ENCODE data around the gene PROCA1. TPM values are rescaled to one million over a fixed set of nuclear protein-coding genes. Genes with fewer than 3 reads are reported as not detected.
"Not testable (repeated sequence)": the region's sequence is repeated elsewhere in the genome, so short reads cannot be mapped to it uniquely, and the experiment has no call there.

Gene PROCA1
- total RNA-seq, 1 experiment from 2014 or later: 2.7 TPM

DNA sequence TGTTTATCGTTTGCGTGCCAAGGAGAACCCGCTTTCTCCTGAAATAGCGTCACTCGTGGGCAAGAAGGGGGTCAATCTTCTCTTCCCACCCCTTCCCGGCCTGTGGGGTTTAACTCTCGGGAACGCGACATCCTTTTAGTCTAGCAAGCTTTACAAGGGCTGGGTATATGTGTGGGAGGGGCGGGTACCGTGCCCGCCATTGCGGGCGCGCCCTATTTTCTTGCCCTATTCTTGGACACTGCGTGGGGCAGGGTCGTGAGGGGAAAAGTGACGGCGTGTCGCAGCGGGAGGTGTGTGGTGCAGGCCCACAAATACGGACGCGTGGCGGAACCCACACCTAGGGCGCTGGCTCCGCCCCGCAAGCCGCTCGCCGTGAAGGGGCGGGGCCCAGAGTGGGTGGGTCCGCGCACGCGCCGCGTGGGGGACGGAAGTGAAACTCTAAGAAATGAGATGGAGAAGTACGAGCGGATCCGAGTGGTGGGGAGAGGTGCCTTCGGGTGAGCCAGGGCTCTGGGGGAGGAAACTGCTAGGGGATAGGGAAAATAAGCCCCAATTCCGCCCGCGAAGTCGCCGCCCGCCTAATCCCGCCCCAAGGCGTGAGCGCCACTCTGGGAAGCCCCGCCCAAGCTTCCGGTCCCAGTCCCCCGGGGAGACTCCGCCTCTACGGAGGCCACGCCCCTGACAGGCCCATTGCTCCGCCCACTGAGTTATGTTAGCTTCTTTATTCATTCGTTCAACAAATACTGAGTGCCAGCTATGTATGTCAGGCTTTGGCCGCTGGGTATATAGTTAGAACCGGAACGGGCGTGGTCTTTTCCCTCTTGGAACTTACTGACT is 16.9 kb upstream of the PROCA1 start, which contains the start of gene NEK8:
TSS of gene NEK8 (plus strand) at position 425 of the 837 bp plus-strand sequence. CDS start at position 451, 26 bp downstream.
- Histone ChIP-seq H3K9ac (ENCODE audit: low read length) (peak within 1 kb of the TSS; percentile 77), H3K4me3 (ENCODE audit: low read length) (peak within 1 kb of the TSS; percentile 81), H3K4me1 (ENCODE audit: low read length) (peaks cover 41% of the 10 kb centered on the region), H3K27me3 (ENCODE audit: low read length) (no peaks in the 10 kb centered on the region), H3K9me3 (ENCODE audit: low read length) (no peaks in the 10 kb centered on the region), H3K9me2 (replicated peaks; ENCODE audit: insufficient read depth, low read length) (no peaks in the 10 kb centered on the region), H3K79me2 (ENCODE audit: low read length) (no peaks in the 10 kb centered on the region), H3K36me3 (ENCODE audit: insufficient read depth, low read length) (peaks cover 4% of the 10 kb centered on the region; the same call in 1 of the 2 replicates), H3K27ac (ENCODE audit: low read length) (peak within 1 kb of the TSS; percentile 85), H3K4me2 (ENCODE audit: low read depth, low read length, poor library complexity, severe bottlenecking) (peak within 1 kb of the TSS; percentile 94), H2AFZ (ENCODE audit: low read length) (peak within 1 kb of the TSS; percentile 90), H4K20me1 (ENCODE audit: insufficient read depth, low read depth, low read length) (0 out of 2 replicates have a peak, but pooled peaks cover under 1% of the 10 kb centered on the region)
- peak; percentile 97 for DNase-seq

- peak; percentile 97 for DNase-seq
- peaks cover 59% of the 10 kb centered on the region for H3K4me1 ChIP-seq (ENCODE audit: low read length)
- H2AFZ ChIP-seq (ENCODE audit: low read length): peak overlapping the region; percentile 95; the same call in 1 of the 2 replicates
- H3K36me3 ChIP-seq (ENCODE audit: insufficient read depth, low read length): peaks cover 20% of the 10 kb centered on the region
- H3K4me3 ChIP-seq (ENCODE audit: low read length): peak overlapping the region; percentile 81
- H4K20me1 ChIP-seq (ENCODE audit: insufficient read depth, low read depth, low read length): peaks cover 15% of the 10 kb centered on the region; the same call in 1 of the 2 replicates
- no peaks in the 10 kb centered on the region for H3K27me3 ChIP-seq (ENCODE audit: low read length)
- H3K4me2 ChIP-seq (ENCODE audit: low read depth, low read length, poor library complexity, severe bottlenecking): peak overlapping the region; percentile 94
- H3K79me2 ChIP-seq (ENCODE audit: low read length): peaks cover 8% of the 10 kb centered on the region
- no peaks in the 10 kb centered on the region for H3K9me2 ChIP-seq (replicated peaks; ENCODE audit: insufficient read depth, low read length)
- no peaks in the 10 kb centered on the region for H3K9me3 ChIP-seq (ENCODE audit: low read length)
- H3K9ac ChIP-seq (ENCODE audit: low read length): peak overlapping the region; percentile 77
- peak overlapping the region; percentile 85 for H3K27ac ChIP-seq (ENCODE audit: low read length)
Measured at GRCh38 chr17:28726627-28727491, 15.2 kb upstream of the PROCA1 start.

DNA sequence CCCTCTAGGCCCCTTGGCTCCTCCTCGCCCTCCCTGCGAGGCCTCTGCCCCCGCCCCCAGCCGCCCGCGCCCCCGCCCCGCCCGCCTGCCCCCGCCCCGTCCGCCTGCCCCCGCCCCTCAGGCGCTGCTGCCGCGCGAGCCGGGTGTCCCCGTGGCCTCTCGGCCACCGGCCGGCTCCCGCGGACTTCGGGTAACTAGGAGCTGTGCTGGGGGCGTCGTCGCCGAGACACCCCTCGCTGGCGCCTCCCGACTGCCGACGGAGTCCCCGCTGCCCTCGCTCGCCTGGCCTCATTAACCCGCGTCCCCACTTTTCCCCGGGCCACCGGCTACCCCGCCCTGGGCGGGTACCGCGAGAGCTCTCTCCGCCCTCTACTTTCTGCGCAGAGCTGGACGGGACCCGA is 14.5 kb upstream of the PROCA1 start, which contains the start of gene TLCD1:
TSS of gene TLCD1 (minus strand) at position 8 of the 401 bp plus-strand sequence. CDS start 136 bp downstream, outside the sequence.
- H2AFZ ChIP-seq (ENCODE audit: low read length): peak within 1 kb of the TSS; percentile 95; the same call in 1 of the 2 replicates
- H4K20me1 ChIP-seq (ENCODE audit: insufficient read depth, low read depth, low read length): peaks cover 21% of the 10 kb centered on the region; the same call in 1 of the 2 replicates
- peak within 1 kb of the TSS; percentile 94 for H3K4me2 ChIP-seq (ENCODE audit: low read depth, low read length, poor library complexity, severe bottlenecking)
- H3K79me2 ChIP-seq (ENCODE audit: low read length): peaks cover 14% of the 10 kb centered on the region
- H3K9ac ChIP-seq (ENCODE audit: low read length): peak within 1 kb of the TSS; percentile 77
- peak; percentile 94 for DNase-seq
- peaks cover 65% of the 10 kb centered on the region for H3K4me1 ChIP-seq (ENCODE audit: low read length)
- no peaks in the 10 kb centered on the region for H3K27me3 ChIP-seq (ENCODE audit: low read length)
- peak within 1 kb of the TSS; percentile 81 for H3K4me3 ChIP-seq (ENCODE audit: low read length)
- H3K27ac ChIP-seq (ENCODE audit: low read length): peak within 1 kb of the TSS; percentile 85
- peaks cover 26% of the 10 kb centered on the region for H3K36me3 ChIP-seq (ENCODE audit: insufficient read depth, low read length)
- H3K9me3 ChIP-seq (ENCODE audit: low read length): no peaks in the 10 kb centered on the region
- no peaks in the 10 kb centered on the region for H3K9me2 ChIP-seq (replicated peaks; ENCODE audit: insufficient read depth, low read length)

DNA sequence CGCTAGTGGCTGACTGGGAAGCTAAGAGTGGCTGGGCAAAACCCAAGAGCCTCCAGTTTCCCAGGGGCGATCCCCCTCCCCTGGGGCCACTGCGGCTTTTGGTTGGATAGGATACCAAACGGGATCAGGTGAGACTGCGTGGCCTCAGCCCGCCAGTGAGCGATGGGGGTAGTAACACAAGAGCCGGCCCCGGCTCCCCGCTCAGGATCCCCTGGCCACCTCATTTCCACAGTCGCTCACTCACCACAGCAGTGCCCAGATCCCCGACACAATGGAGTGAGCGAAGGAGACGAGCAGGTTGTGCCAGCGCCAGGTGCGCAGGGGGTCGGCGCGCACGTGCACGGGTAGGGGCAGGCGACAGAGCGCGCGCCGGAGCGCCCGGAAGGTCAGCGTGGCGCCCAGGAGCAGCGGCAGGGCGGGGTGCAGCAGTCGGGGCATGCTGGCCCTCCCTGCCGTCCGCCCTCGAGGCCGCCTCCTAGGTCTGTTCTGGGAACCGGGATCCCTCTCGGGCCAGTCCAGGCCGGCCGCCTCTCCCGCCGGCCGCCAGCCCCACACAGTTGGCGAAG is 14.1 kb upstream of the PROCA1 start:
- peaks cover 26% of the 10 kb centered on the region; the same call in 1 of the 2 replicates for H4K20me1 ChIP-seq (ENCODE audit: insufficient read depth, low read depth, low read length)
- peak overlapping the region; percentile 73 for H3K27ac ChIP-seq (ENCODE audit: low read length)
- peak; percentile 92 for DNase-seq
- H3K27me3 ChIP-seq (ENCODE audit: low read length): no peaks in the 10 kb centered on the region
- peak overlapping the region; percentile 70 for H3K4me2 ChIP-seq (ENCODE audit: low read depth, low read length, poor library complexity, severe bottlenecking)
- no peaks in the 10 kb centered on the region for H3K9me3 ChIP-seq (ENCODE audit: low read length)
- no peaks in the 10 kb centered on the region for H3K9me2 ChIP-seq (replicated peaks; ENCODE audit: insufficient read depth, low read length)
- H3K79me2 ChIP-seq (ENCODE audit: low read length): peaks cover 19% of the 10 kb centered on the region
- no peak overlapping the region for H2AFZ ChIP-seq (ENCODE audit: low read length)
- peaks cover 66% of the 10 kb centered on the region for H3K4me1 ChIP-seq (ENCODE audit: low read length)
- H3K9ac ChIP-seq (ENCODE audit: low read length): peak overlapping the region; percentile 77
- H3K36me3 ChIP-seq (ENCODE audit: insufficient read depth, low read length): peaks cover 31% of the 10 kb centered on the region
- H3K4me3 ChIP-seq (ENCODE audit: low read length): peak overlapping the region; percentile 65

DNA sequence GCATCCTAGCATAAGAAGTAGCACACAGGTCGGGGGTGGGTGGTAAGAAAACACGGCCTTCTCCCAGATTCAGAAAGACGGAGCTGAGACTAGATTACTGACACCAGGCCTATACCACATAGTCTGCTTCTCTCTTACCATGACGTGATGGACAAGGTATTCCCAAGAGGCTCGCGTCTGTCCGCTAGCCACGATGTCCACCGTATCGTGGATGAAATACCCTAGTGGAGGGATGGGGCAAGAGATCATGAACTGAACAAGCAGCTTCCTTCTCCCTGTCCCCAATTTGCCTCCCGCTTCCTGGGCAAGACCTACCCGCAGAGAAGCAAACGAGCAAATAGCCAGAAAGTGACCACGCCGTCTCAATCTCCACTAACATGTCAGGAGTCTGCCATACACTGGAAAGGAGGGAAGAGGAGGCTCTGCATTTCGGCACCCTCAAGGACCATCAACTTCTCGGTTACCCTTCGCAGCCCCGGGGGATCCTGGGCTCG is 13.5 kb upstream of the PROCA1 start:
- DNase-seq: peak; percentile 88
- H3K4me3 ChIP-seq (ENCODE audit: low read length): peak overlapping the region; percentile 65
- no peaks in the 10 kb centered on the region for H3K9me2 ChIP-seq (replicated peaks; ENCODE audit: insufficient read depth, low read length)
- peaks cover 66% of the 10 kb centered on the region for H3K4me1 ChIP-seq (ENCODE audit: low read length)
- H2AFZ ChIP-seq (ENCODE audit: low read length): no peak overlapping the region
- peaks cover 24% of the 10 kb centered on the region for H3K79me2 ChIP-seq (ENCODE audit: low read length)
- H3K36me3 ChIP-seq (ENCODE audit: insufficient read depth, low read length): peaks cover 35% of the 10 kb centered on the region
- H3K9ac ChIP-seq (ENCODE audit: low read length): peak overlapping the region; percentile 77
- peak overlapping the region; percentile 70 for H3K4me2 ChIP-seq (ENCODE audit: low read depth, low read length, poor library complexity, severe bottlenecking)
- H4K20me1 ChIP-seq (ENCODE audit: insufficient read depth, low read depth, low read length): peaks cover 28% of the 10 kb centered on the region; the same call in 1 of the 2 replicates
- peak overlapping the region; percentile 73 for H3K27ac ChIP-seq (ENCODE audit: low read length)
- H3K27me3 ChIP-seq (ENCODE audit: low read length): no peaks in the 10 kb centered on the region
- no peaks in the 10 kb centered on the region for H3K9me3 ChIP-seq (ENCODE audit: low read length)

GRCh38 chr17:28724500-28725165 is 12.9 kb upstream of the PROCA1 start:
- Histone ChIP-seq H3K36me3 (ENCODE audit: insufficient read depth, low read length) (peaks cover 36% of the 10 kb centered on the region), H3K9me3 (ENCODE audit: low read length) (no peaks in the 10 kb centered on the region), H4K20me1 (ENCODE audit: insufficient read depth, low read depth, low read length) (peaks cover 28% of the 10 kb centered on the region; the same call in 1 of the 2 replicates), H2AFZ (ENCODE audit: low read length) (no peak overlapping the region), H3K9me2 (replicated peaks; ENCODE audit: insufficient read depth, low read length) (no peaks in the 10 kb centered on the region), H3K9ac (ENCODE audit: low read length) (peak overlapping the region; percentile 77), H3K4me2 (ENCODE audit: low read depth, low read length, poor library complexity, severe bottlenecking) (peak overlapping the region; percentile 70), H3K4me1 (ENCODE audit: low read length) (peaks cover 66% of the 10 kb centered on the region), H3K4me3 (ENCODE audit: low read length) (peak overlapping the region; percentile 65), H3K79me2 (ENCODE audit: low read length) (peaks cover 28% of the 10 kb centered on the region), H3K27ac (ENCODE audit: low read length) (peak overlapping the region; percentile 73), H3K27me3 (ENCODE audit: low read length) (no peaks in the 10 kb centered on the region)
- peak; percentile 72 for DNase-seq

- Histone ChIP-seq H3K79me2 (ENCODE audit: low read length) (peaks cover 28% of the 10 kb centered on the region), H3K4me1 (ENCODE audit: low read length) (peaks cover 67% of the 10 kb centered on the region), H3K36me3 (ENCODE audit: insufficient read depth, low read length) (peaks cover 36% of the 10 kb centered on the region), H3K9ac (ENCODE audit: low read length) (peak overlapping the region; percentile 77; the same call in 1 of the 2 replicates), H3K4me3 (ENCODE audit: low read length) (peak overlapping the region; percentile 95; the same call in 1 of the 2 replicates), H3K4me2 (ENCODE audit: low read depth, low read length, poor library complexity, severe bottlenecking) (peak overlapping the region; percentile 98), H3K27ac (ENCODE audit: low read length) (peak overlapping the region; percentile 92), H4K20me1 (ENCODE audit: insufficient read depth, low read depth, low read length) (peaks cover 28% of the 10 kb centered on the region; the same call in 1 of the 2 replicates)
- not testable (repeated sequence) for H3K9me3 ChIP-seq (ENCODE audit: low read length); H3K27me3 ChIP-seq (ENCODE audit: low read length); H2AFZ ChIP-seq (ENCODE audit: low read length); H3K9me2 ChIP-seq (replicated peaks; ENCODE audit: insufficient read depth, low read length); DNase-seq
Measured at GRCh38 chr17:28723836-28724499, 12.3 kb upstream of the PROCA1 start.
